ENCODE results near the gene TMEM190. TPM values are rescaled to one million over a fixed set of nuclear protein-coding genes. Genes with fewer than 3 reads are reported as not detected.

Gene TMEM190
- total and polyA plus RNA-seq, 10 of the 15 experiments (the other 5 are each of a cell fraction or from before 2014, with no cell fraction given), result not detected

DNA sequence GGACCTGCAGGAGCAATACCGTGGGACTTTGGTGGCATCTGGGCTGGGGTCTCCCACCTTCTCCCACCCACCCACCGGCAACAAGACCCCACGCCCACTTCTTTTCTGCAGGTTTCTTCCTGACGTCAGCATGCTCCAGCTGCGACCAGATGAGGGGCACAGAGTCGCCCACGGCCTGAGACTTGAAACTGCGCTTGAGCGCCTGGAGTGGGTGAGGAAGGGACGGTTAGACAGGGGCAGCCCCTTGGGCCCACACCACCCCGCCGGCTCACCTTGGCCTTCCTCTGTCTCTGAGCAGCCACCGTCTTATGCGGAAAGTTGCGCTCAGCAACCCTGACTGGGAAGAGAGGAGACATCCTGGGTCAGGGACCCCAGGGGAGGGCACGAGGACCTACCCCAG, 15.7 kb upstream of the TMEM190 start:
- no peaks in the 10 kb centered on the region for H3K36me3 ChIP-seq (ENCODE audit: control insufficient read depth in 2 of 2, insufficient read depth in 2 of 2, low read length in 1 of 2)
- H3K79me2 ChIP-seq (ENCODE audit: control insufficient read depth, insufficient read depth, low read length), result no peaks in the 10 kb centered on the region
- RAD21 ChIA-PET (ENCODE audit: unreplicated experiment), result no interaction called here
- FAIRE-seq (no peak), ATAC-seq (no peak), DNase-seq (ENCODE audit: low read depth, low spot score) (no peak)
- no TSS peak for BruUV-seq (replicated peaks)
- WGBS (ENCODE audit: insufficient coverage, insufficient replicate concordance, low lambda C conversion rate, missing lambda C conversion rate), result 62% methylated on average over 15 of the region's 16 CpGs
- POLR2A ChIA-PET, result no interaction called here
- H3K27ac ChIP-seq (ENCODE audit: control insufficient read depth, insufficient read depth), result no peak overlapping the region
- SMC1A ChIA-PET (ENCODE audit: uncharacterized antibody, unreplicated experiment), result no interaction called here
- H3K4me2 ChIP-seq (ENCODE audit: control insufficient read depth, insufficient read depth), result no peak overlapping the region
- in situ Hi-C loops (cut with MboI), result no loop called here
- H3K4me1 ChIP-seq (ENCODE audit: control insufficient read depth, insufficient read depth, low read length), result no peaks in the 10 kb centered on the region
- CTCF ChIA-PET, result interaction anchor here (1.0 kb wide), 1 partner anchor 146 kb away, joined by 3 read pairs; no protein-coding TSS in a partner anchor
- intact Hi-C loops (cut with micrococcal nuclease; ENCODE audit: unreplicated experiment), result no loop called here
- H2AFZ ChIP-seq (ENCODE audit: control insufficient read depth, low read depth, low read length), result no peak overlapping the region
- H3K27me3 ChIP-seq (replicated peaks in 1 of 2; ENCODE audit: control insufficient read depth in 2 of 2, insufficient read depth in 2 of 2, low read length in 1 of 2), result peaks cover 0 to 3% of the 10 kb centered on the region in 2 experiments; a peak in 2 of 4 replicates
- TF ChIP-seq SMAD5 (IDR thresholded peaks at IDR 0.05; ENCODE audit: low read depth) (no peak), LARP7 (IDR thresholded peaks at IDR 0.05) (no peak), CHD1 (IDR thresholded peaks at IDR 0.05; ENCODE audit: low read depth, low read length) (no peak)
- TF ChIP-seq, protein P1, sequence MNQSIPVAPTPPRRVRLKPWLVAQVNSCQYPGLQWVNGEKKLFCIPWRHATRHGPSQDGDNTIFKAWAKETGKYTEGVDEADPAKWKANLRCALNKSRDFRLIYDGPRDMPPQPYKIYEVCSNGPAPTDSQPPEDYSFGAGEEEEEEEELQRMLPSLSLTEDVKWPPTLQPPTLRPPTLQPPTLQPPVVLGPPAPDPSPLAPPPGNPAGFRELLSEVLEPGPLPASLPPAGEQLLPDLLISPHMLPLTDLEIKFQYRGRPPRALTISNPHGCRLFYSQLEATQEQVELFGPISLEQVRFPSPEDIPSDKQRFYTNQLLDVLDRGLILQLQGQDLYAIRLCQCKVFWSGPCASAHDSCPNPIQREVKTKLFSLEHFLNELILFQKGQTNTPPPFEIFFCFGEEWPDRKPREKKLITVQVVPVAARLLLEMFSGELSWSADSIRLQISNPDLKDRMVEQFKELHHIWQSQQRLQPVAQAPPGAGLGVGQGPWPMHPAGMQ (IDR thresholded peaks at IDR 0.05; ENCODE audit: borderline replicate concordance), result no peak
- TF ChIP-seq, protein P2, sequence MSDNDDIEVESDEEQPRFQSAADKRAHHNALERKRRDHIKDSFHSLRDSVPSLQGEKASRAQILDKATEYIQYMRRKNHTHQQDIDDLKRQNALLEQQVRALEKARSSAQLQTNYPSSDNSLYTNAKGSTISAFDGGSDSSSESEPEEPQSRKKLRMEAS (IDR thresholded peaks at IDR 0.05; ENCODE audit: low read depth, low read length), result no peak
- TF ChIP-seq, protein P3, sequence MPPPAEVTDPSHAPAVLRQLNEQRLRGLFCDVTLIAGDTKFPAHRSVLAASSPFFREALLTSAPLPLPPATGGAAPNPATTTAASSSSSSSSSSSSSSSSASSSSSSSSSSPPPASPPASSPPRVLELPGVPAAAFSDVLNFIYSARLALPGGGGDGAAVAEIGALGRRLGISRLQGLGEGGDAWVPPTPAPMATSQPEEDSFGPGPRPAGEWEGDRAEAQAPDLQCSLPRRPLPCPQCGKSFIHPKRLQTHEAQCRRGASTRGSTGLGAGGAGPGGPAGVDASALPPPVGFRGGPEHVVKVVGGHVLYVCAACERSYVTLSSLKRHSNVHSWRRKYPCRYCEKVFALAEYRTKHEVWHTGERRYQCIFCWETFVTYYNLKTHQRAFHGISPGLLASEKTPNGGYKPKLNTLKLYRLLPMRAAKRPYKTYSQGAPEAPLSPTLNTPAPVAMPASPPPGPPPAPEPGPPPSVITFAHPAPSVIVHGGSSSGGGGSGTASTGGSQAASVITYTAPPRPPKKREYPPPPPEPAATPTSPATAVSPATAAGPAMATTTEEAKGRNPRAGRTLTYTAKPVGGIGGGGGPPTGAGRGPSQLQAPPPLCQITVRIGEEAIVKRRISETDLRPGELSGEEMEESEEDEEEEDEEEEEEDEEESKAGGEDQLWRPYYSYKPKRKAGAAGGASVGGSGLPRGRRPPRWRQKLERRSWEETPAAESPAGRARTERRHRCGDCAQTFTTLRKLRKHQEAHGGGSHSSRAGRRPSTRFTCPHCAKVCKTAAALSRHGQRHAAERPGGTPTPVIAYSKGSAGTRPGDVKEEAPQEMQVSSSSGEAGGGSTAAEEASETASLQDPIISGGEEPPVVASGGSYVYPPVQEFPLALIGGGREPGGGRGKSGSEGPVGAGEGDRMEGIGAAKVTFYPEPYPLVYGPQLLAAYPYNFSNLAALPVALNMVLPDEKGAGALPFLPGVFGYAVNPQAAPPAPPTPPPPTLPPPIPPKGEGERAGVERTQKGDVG (CRISPR knock-in tag; IDR thresholded peaks at IDR 0.05), result no peak
- H4K20me1 ChIP-seq (ENCODE audit: control insufficient read depth, insufficient read depth), result no peaks in the 10 kb centered on the region
- H3K9me3 ChIP-seq (replicated peaks; ENCODE audit: control insufficient read depth, insufficient read depth, low read length), result no peaks in the 10 kb centered on the region
- H3K9ac ChIP-seq (ENCODE audit: control insufficient read depth, insufficient read depth, low read length), result no peak overlapping the region
- no peak overlapping the region for H3K4me3 ChIP-seq

Data from GM12878 (cell line).